GOT3 (cell line): Measurements from ENCODE around the gene SCGB3A2.
"Not testable (repeated sequence)": the region's sequence is repeated elsewhere in the genome, so short reads cannot be mapped to it uniquely, and the experiment has no call there.

Experiments
- DNase-seq: peaks from one replicate; lab custom pipeline; 2025; ENCODE audit warnings: mixed read lengths; lab: John Stamatoyannopoulos, UW

SCGB3A2 gene

DNA sequence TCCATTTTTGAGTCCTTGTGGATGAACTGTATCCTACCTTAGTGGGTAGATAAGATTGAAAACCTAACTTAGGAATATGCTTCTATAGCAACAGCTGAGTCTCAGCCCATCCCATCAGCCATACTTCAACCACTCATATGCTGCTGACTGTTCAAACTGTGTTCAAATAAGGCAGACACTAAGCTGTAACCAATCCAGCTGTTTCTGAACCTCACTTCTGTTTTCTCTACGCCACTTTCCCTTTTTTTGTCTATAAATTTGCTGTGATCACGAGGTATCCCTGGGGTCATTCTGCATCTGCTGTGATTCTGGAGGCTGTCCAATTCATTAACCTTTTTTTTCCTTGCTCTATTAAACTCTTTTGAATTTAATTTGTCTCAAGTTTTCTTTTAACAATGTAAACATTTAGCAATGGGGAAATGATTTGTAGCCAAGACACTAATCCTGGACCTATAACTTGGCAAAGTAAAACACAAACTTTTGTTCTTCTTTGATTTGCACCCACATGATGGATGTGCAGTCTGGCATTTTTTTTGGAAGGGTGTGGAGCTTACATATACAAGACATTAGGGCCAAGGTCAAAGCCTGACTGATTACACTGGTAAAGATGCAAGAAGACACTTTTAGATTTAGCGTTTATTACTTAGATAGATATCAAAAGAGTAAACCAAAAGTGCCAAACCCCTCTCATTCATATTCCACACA, 14.9 kb upstream of the SCGB3A2 start:
- DNase-seq, result no peak

DNA sequence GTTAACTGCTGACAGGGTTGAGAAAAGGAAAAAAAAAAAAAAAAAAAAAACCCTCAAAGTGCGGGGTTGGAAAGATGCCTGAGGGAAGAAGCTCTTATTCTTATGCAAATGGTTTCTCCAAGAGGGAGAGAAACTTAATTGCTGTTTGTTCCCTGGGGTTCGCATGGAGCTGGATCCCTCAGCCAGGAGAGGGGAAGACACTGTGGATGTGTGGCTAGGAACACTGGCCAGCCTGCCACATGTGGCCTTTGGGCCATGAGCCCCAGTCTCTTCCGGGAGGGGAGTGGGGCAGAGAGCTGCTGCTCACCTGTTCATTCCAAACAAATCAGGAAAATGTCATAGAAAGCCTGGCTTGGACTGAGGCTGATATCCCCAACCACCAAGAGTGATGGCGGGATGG, 9.4 kb upstream of the SCGB3A2 start:
- no peak for DNase-seq

DNA sequence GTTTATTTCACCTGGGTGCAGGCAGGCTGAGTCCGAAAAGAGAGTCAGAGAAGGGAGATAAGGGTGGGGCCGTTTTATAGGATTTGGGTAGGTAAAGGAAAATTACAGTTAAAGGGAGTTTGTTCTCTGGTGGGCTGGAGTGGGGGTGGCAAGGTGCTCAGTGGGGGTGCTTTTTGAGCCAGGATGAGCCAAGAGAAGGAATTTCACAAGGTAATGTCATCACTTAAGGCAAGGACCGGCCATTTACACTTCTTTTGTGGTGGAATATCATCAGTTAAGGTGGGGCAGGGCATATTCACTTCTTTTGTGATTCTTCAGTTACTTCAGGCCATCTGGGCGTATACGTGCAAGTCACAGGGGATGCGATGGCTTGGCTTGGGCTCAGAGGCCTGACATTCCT, 8.6 kb upstream of the SCGB3A2 start:
- DNase-seq, result not testable (repeated sequence)

DNA sequence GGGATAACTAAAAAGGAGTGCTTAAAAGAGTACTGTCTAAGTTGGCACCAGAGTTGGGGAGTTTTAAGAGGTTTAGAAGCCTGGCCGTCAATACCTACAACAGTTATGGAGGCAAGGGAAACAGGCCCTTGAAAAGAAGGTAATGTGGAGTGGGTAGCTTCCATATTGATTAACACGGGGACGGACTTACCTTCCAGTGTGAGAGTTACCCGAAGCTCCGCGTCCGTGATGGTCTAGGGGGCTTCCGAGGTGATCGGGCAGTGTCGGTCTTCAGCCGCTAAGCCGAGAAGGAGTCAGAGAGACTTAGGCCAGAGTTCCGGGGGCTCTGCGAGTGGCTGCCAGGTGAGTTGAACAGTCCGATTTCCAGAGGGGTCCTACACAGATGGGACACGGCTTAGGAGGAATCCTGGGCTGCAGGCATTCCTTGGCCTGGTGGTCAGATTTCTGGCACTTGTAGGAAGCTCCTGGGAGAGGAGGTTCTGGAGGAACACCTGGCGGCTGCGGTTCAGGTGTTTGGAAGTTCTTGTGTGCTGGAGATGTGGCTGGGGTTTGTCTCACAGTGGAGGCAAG, 6.4 kb upstream of the SCGB3A2 start:
- DNase-seq, result not testable (repeated sequence)

DNA sequence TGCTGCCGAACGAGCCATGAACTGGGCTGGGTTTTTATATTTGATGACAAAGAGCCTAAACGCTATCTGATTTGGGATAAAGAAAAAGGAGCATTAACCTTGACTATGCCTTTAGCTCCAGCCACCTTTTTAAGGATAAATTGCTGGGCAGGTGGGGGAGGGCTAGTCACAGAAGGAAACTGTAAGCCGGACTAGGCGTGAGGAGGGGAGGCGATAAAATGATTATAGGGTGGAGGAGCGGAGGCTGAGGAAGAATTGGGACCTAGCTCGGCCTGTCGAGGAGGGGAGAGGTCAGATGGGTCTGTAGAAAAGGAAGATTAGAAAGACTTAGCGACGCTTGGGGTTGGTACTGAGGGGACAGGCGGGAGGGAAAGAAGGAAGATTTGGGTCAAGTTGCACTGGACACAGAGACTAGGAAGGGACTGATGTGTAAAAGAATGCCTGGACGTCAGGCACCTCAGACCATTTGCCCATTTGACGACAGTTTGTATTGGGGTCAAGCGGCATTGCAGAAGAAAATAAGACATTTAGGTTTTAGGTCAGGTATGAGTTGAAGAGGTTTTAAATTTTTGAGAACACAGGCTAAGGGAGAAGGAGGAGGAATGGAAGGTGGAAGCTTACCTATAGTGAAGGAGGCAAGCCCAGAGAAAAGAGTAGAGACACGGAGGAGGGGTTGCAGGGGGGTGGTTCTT, 5.6 kb upstream of the SCGB3A2 start:
- not testable (repeated sequence) for DNase-seq

DNA sequence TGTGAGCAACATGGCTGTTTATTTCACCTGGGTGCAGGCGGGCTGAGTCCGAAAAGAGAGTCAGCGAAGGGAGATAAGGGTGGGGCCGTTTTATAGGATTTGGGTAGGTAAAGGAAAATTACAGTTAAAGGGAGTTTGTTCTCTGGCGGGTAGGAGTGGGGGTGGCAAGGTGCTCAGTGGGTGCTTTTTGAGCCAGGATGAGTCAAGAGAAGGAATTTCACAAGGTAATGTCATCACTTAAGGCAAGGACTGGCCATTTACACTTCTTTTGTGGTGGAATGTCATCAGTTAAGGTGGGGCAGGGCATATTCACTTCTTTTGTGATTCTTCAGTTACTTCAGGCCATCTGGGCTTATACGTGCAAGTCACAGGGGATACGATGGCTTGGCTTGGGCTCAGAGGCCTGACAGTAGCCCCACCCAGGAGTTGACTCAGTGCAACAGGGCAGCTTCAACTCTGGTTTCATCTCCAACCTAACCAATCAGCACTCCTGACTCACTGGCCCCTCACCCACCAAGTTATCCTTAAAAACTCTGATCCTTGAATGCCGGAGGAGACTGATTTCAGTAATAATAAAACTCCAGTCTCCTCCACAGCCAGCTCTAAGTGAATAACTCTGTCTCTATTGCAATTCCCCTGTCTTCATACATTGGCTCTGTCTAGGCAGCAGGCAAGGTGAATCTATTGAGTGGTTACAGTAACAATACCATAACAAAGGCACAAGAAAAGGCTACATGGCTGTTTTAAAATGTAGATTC, 4.2 kb upstream of the SCGB3A2 start:
- not testable (repeated sequence) for DNase-seq

DNA sequence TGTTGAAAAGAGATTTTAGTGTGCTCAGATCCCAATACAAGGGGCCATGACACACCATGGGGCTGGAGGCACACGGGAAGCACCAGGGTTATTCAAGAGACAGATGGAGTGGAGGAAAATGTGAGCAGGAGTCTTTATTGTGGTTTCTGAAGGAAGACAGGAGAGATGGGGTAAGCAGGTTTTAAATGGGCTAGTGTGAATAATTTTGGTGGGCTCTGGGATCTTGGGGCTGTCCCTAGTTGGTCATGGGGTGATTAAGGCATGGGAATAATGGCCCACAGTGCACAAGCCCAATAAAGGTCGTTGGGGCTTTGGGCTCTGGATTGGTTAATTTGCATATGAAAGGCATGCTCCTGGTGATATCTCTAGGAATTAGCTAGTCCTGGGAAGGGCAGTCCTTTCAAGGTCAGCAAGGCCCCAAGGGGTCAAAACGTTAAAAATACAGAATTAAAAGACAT, 3.6 kb upstream of the SCGB3A2 start:
- no peak for DNase-seq

DNA sequence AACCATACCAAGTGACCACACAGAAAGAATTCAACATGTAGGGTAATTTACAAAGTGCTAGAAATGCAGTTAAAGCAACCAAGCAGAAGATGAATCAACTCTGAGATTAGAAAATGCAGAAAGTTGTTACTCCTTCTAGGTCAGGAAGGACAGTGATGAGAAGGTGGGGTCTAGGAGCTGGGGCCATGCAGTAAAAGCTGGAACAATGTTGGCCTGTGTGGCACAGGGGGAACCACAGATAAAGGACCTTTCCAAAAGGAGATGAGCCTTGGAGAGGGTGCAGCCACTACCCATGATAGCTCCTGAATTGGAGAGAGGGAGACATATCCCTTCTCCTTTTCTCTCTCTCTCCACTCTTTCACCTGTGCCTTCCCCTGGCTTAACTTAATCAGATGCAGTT, 2.4 kb upstream of the SCGB3A2 start:
- DNase-seq, result no peak

DNA sequence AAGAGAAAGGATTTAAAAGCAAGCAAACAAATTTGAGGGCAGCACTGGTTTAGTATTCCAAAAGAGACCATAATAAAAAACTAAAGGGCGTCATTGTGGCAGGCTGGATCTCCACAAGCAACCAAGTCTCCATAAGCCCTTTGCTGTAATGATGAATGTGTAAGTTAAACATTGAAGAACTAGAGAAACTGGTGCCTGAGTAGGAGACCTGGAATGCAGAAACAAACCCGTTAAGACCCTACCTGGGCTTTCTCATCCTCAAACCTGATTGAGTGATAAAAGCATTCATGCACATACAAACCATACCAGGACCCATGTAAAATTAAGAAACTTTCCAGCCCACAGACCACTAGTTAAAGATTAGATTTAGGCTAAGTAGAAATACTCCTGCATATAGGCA, 1.9 kb upstream of the SCGB3A2 start:
- DNase-seq, result no peak

DNA sequence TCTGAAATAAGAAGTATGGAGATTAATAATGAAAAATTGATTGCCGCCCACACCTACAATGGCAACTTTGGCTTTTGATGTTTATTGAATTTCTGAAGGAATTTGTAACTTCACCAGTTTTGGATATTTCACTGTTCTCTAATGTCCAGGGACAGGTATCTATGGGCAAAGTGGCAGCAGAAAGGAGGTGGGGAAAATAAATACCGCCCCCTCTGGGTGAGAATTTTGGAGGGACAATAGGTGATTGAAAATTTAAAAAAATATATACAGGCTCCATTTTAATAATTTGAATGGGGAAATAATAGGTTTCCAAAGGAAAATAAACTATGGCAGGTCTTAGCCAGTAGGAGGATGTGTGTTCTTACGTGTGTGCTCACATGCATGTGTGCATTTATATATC, 1.3 kb downstream of the SCGB3A2 start:
- DNase-seq, result no peak

DNA sequence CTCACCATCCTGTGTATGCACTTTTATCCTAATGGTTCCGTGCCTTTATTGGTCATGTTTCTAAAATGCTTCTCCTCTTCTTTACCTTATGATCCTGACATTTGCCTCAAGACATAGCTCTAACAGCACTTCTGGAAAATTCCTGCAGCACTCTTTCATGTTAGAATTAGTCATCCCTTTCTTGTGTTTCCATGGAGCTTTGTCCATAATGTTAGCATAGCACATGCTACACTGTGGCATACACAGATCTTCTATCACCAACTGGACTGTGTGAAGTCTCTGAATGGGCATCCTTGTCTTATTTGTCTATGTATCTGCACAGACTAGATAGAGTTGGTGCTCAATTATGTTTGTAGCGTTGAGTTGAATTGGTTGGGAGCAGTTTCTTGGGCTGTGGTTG, 2.0 kb downstream of the SCGB3A2 start:
- DNase-seq, result no peak

DNA sequence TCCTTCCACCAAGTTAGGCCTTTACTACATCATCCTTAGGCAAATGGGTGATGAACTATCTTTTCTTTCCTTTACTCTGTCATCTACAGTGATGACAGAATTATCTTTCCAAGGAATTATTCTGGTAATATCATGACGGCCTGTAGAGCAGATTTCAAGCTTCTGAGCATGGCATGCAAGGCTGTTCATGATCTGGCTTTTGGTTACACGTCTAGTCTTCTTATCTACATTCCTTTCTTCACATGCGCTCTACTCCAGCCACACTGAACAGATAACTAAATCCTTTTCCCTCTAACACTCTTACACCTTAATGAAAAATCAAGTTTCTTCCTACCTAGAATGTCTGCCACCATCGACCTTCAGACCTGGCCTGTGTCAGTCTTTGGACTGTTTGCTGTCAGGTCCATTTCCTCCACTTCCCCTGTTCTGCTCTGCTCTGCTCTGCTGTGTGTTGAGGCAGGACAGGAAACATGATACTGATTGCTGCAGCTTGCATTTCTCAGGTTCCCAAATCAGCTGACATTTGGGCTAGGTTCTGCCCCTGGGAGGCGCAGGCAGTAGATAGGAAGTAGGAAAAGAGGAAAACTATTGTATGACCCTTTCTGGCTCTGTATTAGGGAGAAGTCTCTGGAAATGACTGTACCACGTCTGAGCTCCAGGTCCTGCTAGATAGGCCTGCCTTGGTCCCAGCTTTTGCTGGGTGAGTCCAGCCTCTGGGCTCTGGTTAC, 4.2 kb downstream of the SCGB3A2 start:
- DNase-seq, result no peak

DNA sequence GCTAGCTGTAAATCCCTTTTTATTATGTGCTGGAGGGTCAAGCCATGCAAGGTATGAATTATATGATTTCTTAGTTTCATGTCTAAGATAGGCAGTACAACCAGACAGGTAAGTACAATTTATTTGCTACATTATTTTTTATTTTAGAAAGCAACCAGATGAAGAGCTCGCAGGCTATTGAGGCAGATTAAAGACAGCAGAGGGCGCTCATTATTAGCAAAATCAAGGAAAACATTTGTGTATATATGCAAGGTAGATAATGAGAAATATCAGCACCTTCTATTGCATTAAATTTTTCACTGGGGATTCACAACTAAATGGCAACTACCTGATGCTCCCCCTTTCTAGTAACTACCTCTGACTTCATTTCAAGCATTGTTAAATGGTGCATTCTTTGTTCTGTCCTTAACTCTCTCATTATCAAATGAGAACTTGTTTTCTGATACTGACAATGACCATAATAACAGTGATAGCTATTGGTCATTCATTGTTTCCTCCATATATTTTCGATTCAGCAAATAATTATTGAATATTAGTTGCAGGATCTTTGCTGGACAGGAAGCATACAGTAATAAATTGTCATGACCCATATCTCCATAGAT, 8.6 kb downstream of the SCGB3A2 start:
- no peak for DNase-seq

DNA sequence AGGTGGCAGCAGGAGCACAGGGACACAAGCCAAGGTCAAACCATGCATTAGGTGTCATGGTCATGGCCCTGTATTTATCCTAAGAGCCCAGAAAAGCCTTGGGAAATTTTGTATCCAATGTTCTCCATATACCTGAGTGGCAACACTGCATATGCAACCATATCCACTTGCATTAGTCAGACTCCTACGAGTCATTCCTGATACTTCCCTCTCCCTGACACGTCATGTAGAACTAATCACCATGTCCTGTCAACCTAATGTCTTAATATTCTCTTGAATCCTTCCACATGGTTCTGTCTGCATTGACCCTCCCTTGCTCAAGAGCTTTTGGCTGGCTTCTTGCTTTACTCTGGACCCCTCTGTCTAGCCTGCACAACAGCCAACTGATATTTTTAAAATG, 9.4 kb downstream of the SCGB3A2 start:
- no peak for DNase-seq

DNA sequence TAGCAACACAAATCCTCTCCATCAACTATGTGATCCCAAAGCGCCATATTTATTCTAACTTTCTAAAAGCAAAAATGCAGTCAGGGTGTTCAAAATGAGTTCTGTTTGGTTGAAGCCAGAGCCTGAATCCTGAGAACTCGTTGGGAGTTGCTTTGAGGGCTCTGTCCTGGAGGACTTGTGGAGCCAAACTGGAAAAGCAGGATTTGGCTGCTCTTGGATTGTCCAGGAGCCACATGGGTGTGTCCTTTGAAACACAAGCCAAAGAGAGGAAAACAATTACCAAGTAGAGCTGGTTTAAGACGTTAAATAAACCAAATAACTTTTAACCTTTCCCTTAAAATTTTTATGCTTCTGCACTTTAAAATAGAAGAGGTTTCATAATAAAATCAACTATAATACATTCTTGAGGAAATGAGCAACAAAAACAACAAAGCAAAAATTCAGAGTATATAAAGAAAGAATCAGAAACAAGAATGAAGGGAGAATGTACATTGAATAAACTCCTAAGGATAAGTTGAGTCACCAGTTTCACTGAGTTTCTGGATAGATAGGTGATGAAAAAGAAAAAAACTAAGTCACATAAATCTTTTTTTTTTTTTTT, 14.3 kb downstream of the SCGB3A2 start:
- no peak for DNase-seq

DNA sequence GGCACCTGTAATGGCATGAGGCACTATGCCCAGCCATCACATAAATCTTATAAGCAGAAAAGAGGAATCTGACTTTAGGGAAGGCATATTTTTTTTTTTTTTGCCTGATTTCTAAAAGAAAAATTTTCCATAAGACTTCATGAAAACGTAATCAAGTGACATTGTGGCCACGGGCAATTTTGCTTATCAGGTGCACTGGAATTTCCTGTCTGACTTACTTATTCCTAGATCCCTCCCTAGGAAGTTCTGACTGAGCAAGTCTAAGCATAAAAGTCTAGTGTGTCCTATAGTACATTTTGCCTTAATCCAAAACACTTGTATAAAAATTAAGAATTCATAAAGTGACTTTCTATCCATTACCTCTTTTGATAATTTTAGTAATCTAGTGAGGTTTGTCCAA, 15.3 kb downstream of the SCGB3A2 start:
- DNase-seq, result no peak

DNA sequence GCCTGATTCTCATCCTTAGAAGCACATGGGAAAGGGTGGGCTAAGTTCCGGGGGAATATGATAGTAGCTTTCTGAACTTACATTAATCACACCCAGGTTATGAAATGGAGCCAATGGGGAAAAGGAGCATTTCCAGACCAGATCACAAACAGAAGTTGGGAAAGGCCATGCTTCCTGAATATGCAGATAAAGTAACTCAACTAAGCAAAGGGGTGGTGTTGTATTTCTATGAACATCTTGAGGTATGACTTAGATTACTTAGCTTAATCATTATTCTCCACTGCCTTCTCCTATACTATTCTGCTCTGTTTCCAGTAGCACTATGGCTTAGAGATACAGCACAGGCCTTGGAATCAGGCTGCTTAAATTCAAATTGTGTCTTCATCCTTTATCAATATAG, 17.4 kb downstream of the SCGB3A2 start:
- DNase-seq, result no peak

DNA sequence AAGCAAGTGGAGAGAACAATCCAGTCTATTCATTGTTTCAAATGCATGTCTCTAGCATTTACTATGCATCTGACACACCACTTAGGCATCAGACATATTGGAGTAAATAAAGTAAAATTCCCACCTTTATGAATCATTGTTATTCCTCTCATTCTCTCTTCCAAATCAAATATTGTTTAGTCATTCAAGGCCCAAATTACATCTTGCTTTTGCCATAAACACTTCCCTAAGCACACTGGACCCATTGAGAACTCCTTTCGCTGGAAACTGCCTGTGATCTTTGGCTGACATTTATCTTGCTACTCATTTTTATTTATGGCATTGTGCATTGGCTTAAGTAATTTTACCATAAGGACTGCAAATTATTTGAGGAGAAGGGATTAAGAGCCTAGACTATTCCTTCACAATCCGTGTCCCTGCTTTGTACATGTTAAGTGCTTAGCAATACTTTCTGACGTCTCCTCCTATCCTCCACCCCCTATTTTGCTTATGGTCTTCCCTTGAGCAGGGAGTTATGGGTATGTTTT, 20.4 kb downstream of the SCGB3A2 start:
- no peak for DNase-seq

DNA sequence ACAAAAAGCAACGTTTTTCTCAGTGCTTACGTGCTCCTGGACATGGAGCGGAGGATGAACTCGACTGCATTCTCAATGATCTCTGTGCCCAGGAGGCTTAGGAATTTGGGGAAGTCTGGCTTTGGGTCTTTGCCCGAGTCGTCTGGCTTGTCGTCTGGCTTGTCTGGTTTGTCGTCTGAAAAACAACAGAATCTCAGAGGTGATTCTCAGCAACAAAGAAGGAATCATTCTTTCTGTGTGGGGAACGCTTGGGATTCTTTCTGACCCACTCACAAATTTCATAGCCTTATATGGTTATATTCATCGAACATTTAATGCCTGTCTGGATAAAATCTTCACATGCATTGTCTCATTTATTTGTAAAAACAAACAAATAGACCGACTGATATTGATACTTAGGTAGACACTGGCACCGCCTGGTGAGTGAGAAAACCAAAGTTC, 23.1 kb downstream of the SCGB3A2 start:
- DNase-seq, result no peak

DNA sequence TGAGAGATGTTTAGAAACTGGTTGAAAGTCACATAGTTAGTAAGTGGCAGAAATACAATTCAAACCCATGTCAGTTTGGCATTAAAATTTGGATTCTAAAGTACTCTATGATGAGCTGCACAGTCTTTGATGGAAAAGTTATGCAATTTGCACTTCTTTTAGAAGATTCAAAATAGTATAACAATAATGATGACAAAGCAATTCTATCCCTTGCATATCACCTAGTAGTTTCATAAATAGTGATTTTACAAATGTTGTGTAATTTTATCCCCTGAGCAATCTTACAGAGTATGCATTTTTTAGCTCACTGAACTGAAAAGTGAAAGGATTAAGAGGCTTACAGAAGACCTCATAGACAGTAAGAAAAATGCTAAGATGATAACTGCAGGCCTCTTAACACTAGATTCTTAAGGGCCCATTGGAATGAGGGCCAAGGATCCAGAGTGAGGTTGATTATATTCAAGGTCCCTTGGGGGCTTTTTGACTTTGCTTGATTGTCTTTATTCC, 24.2 kb downstream of the SCGB3A2 start:
- no peak for DNase-seq

DNA sequence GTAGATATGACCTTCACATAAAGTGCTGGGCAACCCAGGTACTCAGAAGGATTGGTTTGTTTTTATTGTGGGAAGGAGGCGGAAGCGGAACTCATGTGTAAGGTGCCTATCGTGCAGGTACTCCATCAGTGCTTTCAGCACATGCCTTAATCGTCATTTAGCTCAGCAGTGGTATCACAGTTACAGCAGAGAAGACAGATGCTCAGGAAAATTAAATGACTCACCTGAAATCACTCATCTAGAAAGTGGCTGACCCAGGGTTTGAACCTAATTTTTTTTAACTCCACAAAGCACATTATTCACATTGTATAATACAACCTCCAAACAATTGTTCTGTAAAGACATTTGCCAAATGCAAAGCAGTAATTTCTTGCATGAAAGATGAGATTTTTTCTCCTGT, 25.6 kb downstream of the SCGB3A2 start:
- DNase-seq, result no peak
